Activated naive CD8-positive, alpha-beta T cell treated with anti-CD3 and anti-CD28 coated beads, Interleukin-2, amount 10 ng/mL, durations not matched to agents 7 days and 5 days (primary cell): ENCODE results near the gene EXOC6. TPM values are rescaled to one million over a fixed set of nuclear protein-coding genes. Genes with fewer than 3 reads are reported as not detected.
A peak's percentile ranks its signal among the peaks of the same experiment; 100 is the strongest.

Source experiments
- ATAC-seq: fragments of 150-1000 bp; cut with Tn5 transposase; one replicate; pipeline ENCODE4 v1.10.0; 2021; ENCODE audit warnings: low read depth, moderate library complexity
- POLR2A ChIA-PET: fragments of 350-600 bp; sonication (Branson Sonifier 250); formaldehyde crosslinking; loops from one replicate; lab custom pipeline; 2021; ENCODE audit warnings: antibody characterized with exemption; lab: Charles Lee
- DNase-seq: peaks from one replicate; pipeline ENCODE4 v3.0.0; 2021
- H3K27ac Mint-ChIP-seq: one replicate; pipeline ENCODE4 v1.8.0; 2022; ENCODE audit warnings: mild to moderate bottlenecking, mixed read lengths
- H3K27me3 Mint-ChIP-seq: one replicate; pipeline ENCODE4 v1.8.0; 2022; ENCODE audit warnings: mild to moderate bottlenecking, moderate library complexity, mixed read lengths
- H3K36me3 Mint-ChIP-seq: one replicate; pipeline ENCODE4 v1.8.0; 2021; ENCODE audit warnings: mild to moderate bottlenecking, mixed read lengths
- H3K4me1 Mint-ChIP-seq: one replicate; pipeline ENCODE4 v1.8.0; 2021; ENCODE audit warnings: mixed read lengths
- H3K4me3 Mint-ChIP-seq: one replicate; pipeline ENCODE4 v1.8.0; 2022; ENCODE audit warnings: mild to moderate bottlenecking, moderate library complexity, mixed read lengths
- H3K9me3 Mint-ChIP-seq: one replicate; pipeline ENCODE4 v1.8.0; 2021; ENCODE audit warnings: mixed read lengths
- total RNA-seq, 2 experiments: library from RNA; stranded (reverse); gene quantifications; one replicate each; pipeline ENCODE4 v1.2.3, GENCODE V29; 2021

Gene EXOC6
- total RNA-seq, 2 experiments from 2014 or later = 10.4 to 10.6 TPM

DNA sequence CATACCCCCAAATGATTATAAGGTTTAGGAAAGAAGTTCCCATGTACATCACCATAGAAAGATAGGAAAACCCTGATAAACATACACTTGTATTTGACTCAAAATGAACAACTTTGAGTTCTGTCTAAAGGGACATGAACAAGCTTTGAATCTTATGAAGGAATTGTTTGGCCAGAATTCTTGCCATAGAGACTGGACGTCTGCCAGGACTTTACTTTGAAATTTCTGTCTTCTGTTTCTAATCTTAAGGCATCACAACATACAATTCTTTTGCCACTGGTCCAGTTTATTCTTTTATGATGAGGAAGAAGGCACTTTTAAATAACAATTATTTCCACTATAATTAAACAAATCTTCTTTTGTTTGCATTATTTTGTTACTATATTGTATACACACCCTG lies 186.1 kb downstream of the EXOC6 start:
- H3K36me3 Mint-ChIP-seq = no peaks in the 10 kb centered on the region
- H3K4me3 Mint-ChIP-seq = no peak overlapping the region
- H3K27me3 Mint-ChIP-seq = no peaks in the 10 kb centered on the region
- H3K9me3 Mint-ChIP-seq = no peaks in the 10 kb centered on the region
- no peaks in the 10 kb centered on the region for H3K4me1 Mint-ChIP-seq
- ATAC-seq (no peak), DNase-seq (no peak)
- no peak overlapping the region for H3K27ac Mint-ChIP-seq
- POLR2A ChIA-PET = no interaction called here

DNA sequence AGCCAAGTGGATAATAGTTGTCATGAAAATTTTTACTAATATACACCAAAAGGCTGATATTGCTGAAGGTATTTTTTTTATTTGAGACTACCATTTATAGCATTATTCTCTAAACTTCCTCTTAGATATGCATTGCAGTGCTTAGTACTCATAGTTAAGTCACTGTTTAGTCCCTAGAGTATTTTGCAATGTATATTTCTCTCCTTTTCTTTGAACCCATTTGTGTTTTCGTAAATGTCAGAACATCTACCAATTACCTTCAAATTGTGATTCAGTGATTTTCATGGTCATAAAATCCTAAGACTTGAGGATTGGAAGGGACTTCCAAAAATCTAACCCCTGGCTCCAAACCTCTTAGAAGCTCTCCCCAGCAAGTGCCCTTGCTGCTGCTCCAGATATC lies 190.8 kb downstream of the EXOC6 start:
- Mint-ChIP-seq H3K27me3 (no peaks in the 10 kb centered on the region), H3K9me3 (no peaks in the 10 kb centered on the region), H3K36me3 (peaks cover 1% of the 10 kb centered on the region), H3K4me3 (no peak overlapping the region), H3K4me1 (peaks cover 3% of the 10 kb centered on the region), H3K27ac (no peak overlapping the region)
- no peak for ATAC-seq
- POLR2A ChIA-PET = no interaction called here
- DNase-seq = no peak

DNA sequence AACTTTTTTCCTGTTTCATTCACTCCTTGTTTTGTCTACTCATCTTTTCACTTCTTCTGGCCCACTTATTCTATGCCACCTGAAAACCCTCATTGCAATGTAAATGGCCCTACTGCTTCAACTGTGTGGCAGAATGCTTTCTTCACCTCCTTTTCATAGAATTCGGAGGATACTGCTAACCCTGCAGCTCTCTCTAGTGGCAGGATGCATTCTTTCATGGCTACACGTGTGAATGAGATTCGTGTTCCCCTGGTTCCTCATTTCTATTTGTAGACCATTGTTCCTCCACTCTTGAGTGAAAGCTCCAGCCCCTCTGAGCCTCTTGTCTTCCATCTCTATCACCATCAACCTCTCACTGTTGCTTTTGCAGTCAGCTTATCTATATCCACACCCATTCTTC lies 191.4 kb downstream of the EXOC6 start:
- no peak for DNase-seq
- H3K27ac Mint-ChIP-seq = no peak overlapping the region
- H3K36me3 Mint-ChIP-seq = peaks cover 1% of the 10 kb centered on the region
- ATAC-seq = no peak
- H3K9me3 Mint-ChIP-seq = no peaks in the 10 kb centered on the region
- POLR2A ChIA-PET = no interaction called here
- H3K4me1 Mint-ChIP-seq = peaks cover 3% of the 10 kb centered on the region
- H3K27me3 Mint-ChIP-seq = no peaks in the 10 kb centered on the region
- H3K4me3 Mint-ChIP-seq = no peak overlapping the region

DNA sequence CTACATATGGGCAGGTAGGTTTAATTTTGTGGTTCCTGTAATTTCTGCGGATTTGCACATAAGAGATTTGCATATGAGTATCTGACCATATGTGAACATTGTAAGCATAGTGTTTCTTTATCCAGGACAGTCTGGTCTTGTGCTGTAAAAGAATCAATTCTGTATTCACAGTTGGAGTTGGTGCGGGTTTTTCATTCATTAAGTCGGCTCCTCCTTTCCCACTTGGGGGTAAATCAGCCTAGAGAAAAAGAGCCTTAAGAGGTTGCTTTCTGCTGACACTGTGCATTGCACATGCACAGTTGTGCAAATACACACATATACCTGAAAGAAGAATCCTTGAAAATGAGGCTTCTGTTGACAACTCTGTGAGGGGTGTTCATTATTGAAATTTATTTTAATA lies 206.2 kb downstream of the EXOC6 start:
- H3K9me3 Mint-ChIP-seq = no peaks in the 10 kb centered on the region

DNA sequence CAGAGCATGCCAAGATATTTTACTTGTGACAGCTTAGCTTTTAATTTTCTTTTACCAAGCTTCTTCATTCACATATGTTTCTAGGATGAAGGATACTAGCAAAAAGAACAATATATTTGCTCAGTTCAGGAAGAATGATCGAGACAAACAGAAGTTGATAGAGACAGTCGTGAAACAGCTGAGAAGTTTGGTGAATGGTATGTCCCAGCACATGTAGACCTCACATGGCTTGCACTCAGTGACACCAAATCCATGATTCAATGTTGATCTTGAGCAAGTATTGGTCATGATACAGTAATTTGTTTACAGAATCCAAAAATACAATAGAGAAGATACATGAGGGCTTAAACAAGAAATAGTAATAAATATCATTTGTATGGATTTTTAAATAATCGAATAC lies 209.8 kb downstream of the EXOC6 start:
- H3K4me1 Mint-ChIP-seq = peaks cover 6% of the 10 kb centered on the region
- DNase-seq (no peak), ATAC-seq (no peak)
- H3K36me3 Mint-ChIP-seq = peaks cover 2% of the 10 kb centered on the region
- H3K27ac Mint-ChIP-seq = no peak overlapping the region
- POLR2A ChIA-PET = no interaction called here
- no peaks in the 10 kb centered on the region for H3K9me3 Mint-ChIP-seq
- peaks cover 19% of the 10 kb centered on the region for H3K27me3 Mint-ChIP-seq
- no peak overlapping the region for H3K4me3 Mint-ChIP-seq

More for the DNA sequence above, 206.2 kb downstream of the EXOC6 start:
- POLR2A ChIA-PET = no interaction called here
- DNase-seq (no peak), ATAC-seq (no peak)
- Mint-ChIP-seq H3K27me3 (peaks cover 3% of the 10 kb centered on the region), H3K4me1 (peaks cover 1% of the 10 kb centered on the region), H3K27ac (no peak overlapping the region), H3K36me3 (peaks cover 2% of the 10 kb centered on the region), H3K4me3 (no peak overlapping the region)

DNA sequence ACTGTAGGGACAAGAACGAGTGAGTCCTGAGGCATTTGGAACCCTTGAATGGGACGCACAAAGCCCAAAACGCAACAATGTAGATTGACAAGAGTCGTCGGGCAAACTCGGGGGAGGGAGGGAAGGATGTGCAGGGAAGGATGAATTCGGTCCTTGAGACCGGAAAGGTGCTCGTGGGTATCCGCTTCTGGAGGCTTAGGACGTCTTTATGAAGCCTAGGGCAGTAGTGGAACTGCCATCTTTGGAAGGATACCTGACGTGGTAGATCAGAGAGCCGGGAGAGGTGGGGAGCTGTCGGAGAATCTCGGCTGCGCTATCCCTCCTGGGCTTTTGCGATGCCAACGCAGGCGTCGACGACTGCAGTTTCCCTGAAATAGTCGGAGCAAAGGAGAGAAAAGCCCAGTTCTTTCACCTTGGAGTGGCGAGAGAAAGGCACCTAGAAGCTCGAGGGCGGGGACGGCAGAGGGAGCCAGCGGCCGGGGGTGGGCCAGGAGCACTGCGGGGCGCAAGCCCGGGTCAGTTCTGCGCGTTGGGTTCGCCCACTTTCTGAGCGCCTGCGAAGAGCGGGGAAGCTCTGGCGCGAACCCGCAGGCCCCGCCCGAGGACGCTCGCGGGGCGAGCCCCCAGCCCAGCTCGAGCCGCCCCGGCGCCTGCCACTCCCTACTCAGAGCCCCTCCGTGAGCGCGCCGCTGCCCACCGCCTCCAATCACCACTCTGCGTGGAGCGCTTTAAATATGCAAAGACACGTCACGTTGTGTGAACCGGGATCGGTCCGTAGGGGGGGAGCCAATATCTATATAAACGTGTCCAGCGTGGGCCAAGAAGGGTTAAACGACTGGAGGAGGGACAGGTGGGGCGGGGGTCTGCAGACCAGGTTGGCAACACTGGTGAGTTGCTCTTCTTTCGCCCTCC lies 211.9 kb downstream of the EXOC6 start, which contains the start of gene CYP26C1:
Gene CYP26C1 (plus strand): TSS at position 824 of the 912 bp plus-strand sequence. CDS start 466 bp downstream, outside the sequence.
- Mint-ChIP-seq H3K36me3 (peaks cover 2% of the 10 kb centered on the region), H3K9me3 (no peaks in the 10 kb centered on the region), H3K27ac (no peak within 1 kb of the TSS), H3K4me1 (peaks cover 9% of the 10 kb centered on the region), H3K27me3 (peaks cover 38% of the 10 kb centered on the region), H3K4me3 (no peak within 1 kb of the TSS)
- POLR2A ChIA-PET = no interaction called here
- ATAC-seq (no peak), DNase-seq (no peak)

DNA sequence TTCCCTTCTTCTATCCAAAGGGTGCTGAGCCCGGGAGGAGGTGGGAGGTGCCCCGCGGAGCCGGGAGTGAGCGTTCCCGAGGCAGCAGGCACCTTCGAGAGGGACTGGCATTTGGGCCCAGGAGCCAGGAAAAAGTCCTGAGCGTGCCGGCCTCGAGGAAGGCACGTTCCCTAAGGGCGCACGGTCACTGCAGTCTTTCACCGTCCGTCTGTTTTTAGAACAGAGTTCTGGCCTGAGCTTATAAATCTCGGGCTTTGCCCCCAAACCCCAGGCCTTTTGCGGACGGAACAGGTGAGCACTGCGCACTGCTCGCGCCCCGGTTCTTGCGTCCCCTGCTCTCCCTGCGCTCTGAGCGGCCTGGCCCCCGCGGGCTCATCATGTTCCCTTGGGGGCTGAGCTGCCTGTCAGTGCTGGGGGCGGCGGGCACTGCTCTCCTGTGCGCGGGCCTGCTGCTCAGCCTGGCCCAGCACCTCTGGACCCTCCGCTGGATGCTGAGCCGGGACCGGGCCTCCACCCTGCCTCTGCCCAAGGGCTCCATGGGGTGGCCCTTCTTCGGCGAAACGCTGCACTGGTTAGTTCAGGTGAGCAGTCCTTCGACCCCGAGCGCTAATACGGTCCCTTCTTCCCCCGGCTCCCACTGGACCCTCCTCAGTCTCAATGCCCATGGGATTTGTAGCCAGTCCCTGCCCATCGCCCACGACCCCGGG lies 212.7 kb downstream of the EXOC6 start:
- H3K27me3 Mint-ChIP-seq = peaks cover 44% of the 10 kb centered on the region
- H3K4me3 Mint-ChIP-seq = no peak overlapping the region
- H3K27ac Mint-ChIP-seq = no peak overlapping the region
- DNase-seq (no peak), ATAC-seq (no peak)
- no peaks in the 10 kb centered on the region for H3K9me3 Mint-ChIP-seq
- POLR2A ChIA-PET = interaction anchor here (1.0 kb wide), 1 partner anchor 207 kb away, joined by 6 read pairs; no protein-coding TSS in a partner anchor
- peaks cover 13% of the 10 kb centered on the region for H3K4me1 Mint-ChIP-seq
- peaks cover 2% of the 10 kb centered on the region for H3K36me3 Mint-ChIP-seq

DNA sequence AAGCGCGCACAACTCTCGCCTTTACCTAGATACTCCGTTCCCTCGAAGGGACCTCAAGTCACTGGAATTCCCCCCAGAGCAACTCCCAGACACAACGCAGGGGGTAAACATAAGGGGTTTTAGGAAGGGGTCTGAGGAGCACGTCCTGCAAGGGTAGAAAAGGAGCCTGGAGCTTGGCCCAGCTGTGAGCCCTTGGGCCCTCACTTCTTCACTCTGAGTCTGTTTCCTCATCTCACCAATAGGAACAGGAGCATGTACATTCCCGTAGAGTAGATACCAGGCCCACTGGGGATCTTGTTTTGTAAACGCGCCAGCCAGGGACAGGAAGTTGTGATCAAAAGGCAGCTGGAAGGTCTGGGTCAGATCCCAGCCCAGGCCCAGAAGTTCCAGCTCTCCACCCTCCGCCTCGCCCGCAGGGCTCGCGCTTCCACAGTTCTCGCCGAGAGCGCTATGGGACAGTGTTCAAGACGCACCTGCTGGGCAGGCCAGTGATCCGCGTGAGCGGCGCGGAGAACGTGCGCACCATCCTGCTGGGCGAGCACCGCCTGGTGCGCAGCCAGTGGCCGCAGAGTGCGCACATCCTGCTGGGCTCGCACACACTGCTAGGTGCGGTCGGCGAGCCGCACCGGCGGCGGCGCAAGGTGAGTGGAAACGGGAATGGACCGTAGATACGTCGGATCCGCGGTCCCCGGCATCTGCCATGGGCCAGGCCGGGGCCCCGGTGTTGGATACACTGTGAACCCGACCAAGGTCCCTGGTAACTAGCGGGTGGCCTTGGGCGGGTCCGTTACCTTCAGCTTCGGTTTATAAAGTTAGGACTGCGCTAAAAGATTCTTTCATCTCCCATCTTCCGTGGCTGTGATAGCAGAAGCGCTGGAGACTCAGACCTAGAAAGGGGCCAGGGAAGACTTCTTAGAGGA lies 213.5 kb downstream of the EXOC6 start:
- H3K27ac Mint-ChIP-seq = no peak overlapping the region
- H3K9me3 Mint-ChIP-seq = no peaks in the 10 kb centered on the region
- ATAC-seq = peak; percentile 31
- H3K36me3 Mint-ChIP-seq = peaks cover 2% of the 10 kb centered on the region
- peak; percentile 52 for DNase-seq
- H3K4me1 Mint-ChIP-seq = peaks cover 13% of the 10 kb centered on the region
- peaks cover 50% of the 10 kb centered on the region for H3K27me3 Mint-ChIP-seq
- POLR2A ChIA-PET = interaction anchor here (1.0 to 1.2 kb wide), 2 partner anchors 11 to 208 kb away, joined by 3 to 6 read pairs; no protein-coding TSS in a partner anchor
- H3K4me3 Mint-ChIP-seq = peak overlapping the region; percentile 78

DNA sequence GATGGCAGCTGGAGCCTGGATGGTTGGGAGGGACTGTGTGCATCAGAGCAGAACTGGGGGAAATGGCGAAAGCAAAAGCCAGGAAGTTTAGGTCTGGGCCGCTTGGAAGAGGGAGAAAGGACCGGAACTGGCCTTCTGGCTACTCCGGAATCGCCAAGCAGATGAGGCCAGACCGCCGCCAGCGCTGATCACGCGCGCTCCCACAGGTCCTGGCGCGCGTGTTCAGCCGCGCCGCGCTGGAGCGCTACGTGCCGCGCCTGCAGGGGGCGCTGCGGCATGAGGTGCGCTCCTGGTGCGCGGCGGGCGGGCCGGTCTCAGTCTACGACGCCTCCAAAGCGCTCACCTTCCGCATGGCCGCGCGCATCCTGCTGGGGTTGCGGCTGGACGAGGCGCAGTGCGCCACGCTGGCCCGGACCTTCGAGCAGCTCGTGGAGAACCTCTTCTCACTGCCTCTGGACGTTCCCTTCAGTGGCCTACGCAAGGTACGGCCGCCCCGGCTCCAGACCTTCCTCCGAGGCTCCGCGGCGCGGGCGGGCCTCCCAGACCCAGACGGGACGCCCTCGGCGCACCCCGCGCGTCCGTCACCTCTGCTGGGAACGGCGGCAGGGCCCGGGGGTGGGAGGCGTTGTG lies 214.3 kb downstream of the EXOC6 start:
- peaks cover 2% of the 10 kb centered on the region for H3K36me3 Mint-ChIP-seq
- no peak overlapping the region for H3K27ac Mint-ChIP-seq
- H3K27me3 Mint-ChIP-seq = peaks cover 58% of the 10 kb centered on the region
- DNase-seq (peak; percentile 81), ATAC-seq (peak; percentile 86)
- H3K4me1 Mint-ChIP-seq = peaks cover 13% of the 10 kb centered on the region
- H3K9me3 Mint-ChIP-seq = no peaks in the 10 kb centered on the region
- POLR2A ChIA-PET = interaction anchor here (1.2 kb wide), 1 partner anchor 10 kb away, joined by 3 read pairs; no protein-coding TSS in a partner anchor
- peak overlapping the region; percentile 78 for H3K4me3 Mint-ChIP-seq

DNA sequence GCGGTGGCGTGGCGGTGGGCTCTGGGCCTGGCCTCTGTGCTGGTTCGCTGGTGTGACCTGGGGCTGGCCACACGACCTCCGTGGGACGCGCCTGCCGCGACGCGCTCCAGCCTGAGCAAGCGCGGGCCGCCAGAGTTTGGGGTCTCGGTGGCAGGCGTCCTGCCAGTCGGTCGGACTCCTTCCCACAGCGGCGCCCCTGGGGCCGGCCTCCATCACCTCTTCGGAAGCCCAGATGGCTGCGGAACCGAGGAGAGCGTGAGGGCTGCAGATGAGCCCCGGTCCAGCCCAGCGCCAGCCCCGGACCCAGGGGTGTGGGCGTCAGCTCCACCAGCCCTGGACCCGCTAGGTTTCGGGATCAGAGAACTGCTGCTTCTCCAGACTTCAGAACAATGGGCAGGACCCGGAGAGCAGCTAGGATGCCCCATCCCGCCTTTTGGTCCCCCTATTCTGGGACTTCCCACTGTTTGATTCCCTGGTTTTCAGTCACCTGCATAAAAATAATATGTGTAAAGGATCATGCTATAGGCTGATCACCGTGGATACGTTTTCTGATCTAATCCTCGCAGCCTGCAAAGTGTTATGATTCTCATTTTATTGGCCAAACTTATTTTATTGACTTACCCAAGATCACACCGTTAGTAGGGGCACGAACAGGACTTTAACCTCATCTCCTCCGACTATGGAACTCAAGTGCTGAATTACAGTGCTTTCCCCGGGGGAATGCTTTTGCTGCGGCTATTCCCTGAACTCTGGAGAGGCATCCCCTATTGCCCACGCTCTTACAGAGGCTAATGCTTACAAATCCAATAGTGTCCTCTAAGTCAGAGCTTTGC lies 215.0 kb downstream of the EXOC6 start:
- POLR2A ChIA-PET = interaction anchor here (1.2 kb wide), 1 partner anchor 10 kb away, joined by 3 read pairs; no protein-coding TSS in a partner anchor
- H3K27me3 Mint-ChIP-seq = peaks cover 63% of the 10 kb centered on the region
- H3K9me3 Mint-ChIP-seq = no peaks in the 10 kb centered on the region
- peak overlapping the region; percentile 46 for H3K4me3 Mint-ChIP-seq
- DNase-seq (no peak), ATAC-seq (no peak)
- H3K36me3 Mint-ChIP-seq = peaks cover 2% of the 10 kb centered on the region
- H3K4me1 Mint-ChIP-seq = peaks cover 16% of the 10 kb centered on the region
- no peak overlapping the region for H3K27ac Mint-ChIP-seq

DNA sequence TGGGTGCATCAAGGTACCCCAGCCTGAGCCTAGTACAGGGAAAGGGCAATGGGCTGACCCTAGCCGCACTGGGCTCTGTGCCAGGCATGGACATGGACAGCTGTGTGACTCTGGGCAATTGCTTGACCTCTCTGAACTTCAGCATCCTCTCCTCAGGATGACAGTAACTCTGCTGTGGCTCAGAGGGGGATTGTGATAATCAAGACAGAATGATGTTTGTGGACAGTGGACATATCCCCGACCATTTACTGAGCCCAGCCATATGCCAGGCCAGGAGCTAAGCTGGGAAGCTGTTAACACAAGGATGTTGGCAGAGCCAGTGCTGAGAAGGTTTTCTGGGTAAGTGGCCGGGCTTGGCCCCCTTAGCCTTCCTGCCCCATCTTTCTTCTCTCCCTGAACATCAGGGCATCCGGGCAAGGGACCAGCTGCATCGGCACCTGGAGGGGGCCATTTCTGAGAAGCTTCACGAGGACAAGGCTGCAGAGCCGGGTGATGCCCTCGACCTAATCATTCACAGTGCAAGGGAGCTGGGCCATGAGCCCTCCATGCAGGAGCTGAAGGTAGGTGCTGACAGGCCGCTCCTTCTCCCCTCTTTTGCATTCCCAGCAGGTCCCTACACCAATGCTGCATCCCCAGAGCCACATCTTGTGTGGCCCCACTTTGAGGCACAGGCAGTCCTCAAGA lies 215.8 kb downstream of the EXOC6 start:
- POLR2A ChIA-PET = no interaction called here
- ATAC-seq (no peak), DNase-seq (no peak)
- Mint-ChIP-seq H3K4me1 (peaks cover 18% of the 10 kb centered on the region), H3K36me3 (no peaks in the 10 kb centered on the region), H3K9me3 (no peaks in the 10 kb centered on the region), H3K27ac (no peak overlapping the region), H3K4me3 (peak overlapping the region; percentile 46), H3K27me3 (peaks cover 70% of the 10 kb centered on the region)
